OCI-LY1 (cell line): ENCODE data around the gene SLC35F3.

Experiments used
- H2AFZ ChIP-seq: fragments of 200-600 bp; sonication (generic), shearing (Covaris generic); 2 replicates; pipeline ENCODE4 v1.6.0; 2014; ENCODE audit warnings: antibody characterized with exemption, mild to moderate bottlenecking, low read length
- H3F3A ChIP-seq: fragments of 200-600 bp; sonication (generic), shearing (Covaris generic); 2 replicates; pipeline ENCODE4 v1.6.0; 2014; ENCODE audit warnings: mild to moderate bottlenecking, antibody characterized with exemption, low read length, moderate library complexity; ENCODE audit not compliant: insufficient read depth
- H3K27ac ChIP-seq: fragments of 200-600 bp; sonication (generic); 2 replicates; pipeline ENCODE4 v1.5.1; 2014; ENCODE audit warnings: low read length, mixed run types, mild to moderate bottlenecking, low read depth; ENCODE audit not compliant: poor library complexity, severe bottlenecking
- H3K27me3 ChIP-seq: fragments of 200-600 bp; sonication (generic); 2 replicates; pipeline ENCODE4 v1.6.0; 2014; ENCODE audit warnings: antibody characterized with exemption, mild to moderate bottlenecking, low read length, moderate library complexity; ENCODE audit not compliant: insufficient read depth
- H3K36me3 ChIP-seq: fragments of 200-600 bp; sonication (generic); 2 replicates; pipeline ENCODE4 v1.6.1; 2014; ENCODE audit warnings: mild to moderate bottlenecking, antibody characterized with exemption, low read length, moderate library complexity, mixed read lengths; ENCODE audit not compliant: insufficient read depth
- H3K4me1 ChIP-seq: fragments of 200-600 bp; sonication (generic); 2 replicates; pipeline ENCODE4 v1.5.1; 2014; ENCODE audit warnings: mild to moderate bottlenecking, low read length, moderate library complexity; ENCODE audit not compliant: insufficient read depth, severe bottlenecking
- H3K4me2 ChIP-seq: fragments of 200-600 bp; sonication (generic), shearing (Covaris generic); 2 replicates; pipeline ENCODE4 v1.6.1; 2014; ENCODE audit warnings: low read length
- H3K4me3 ChIP-seq: fragments of 200-600 bp; sonication (generic); 2 replicates; pipeline ENCODE4 v1.5.1; 2014; ENCODE audit warnings: low read length, low read depth, mild to moderate bottlenecking, mixed read lengths; ENCODE audit not compliant: poor library complexity, severe bottlenecking
- H3K79me2 ChIP-seq: fragments of 200-600 bp; shearing (Covaris generic); 2 replicates; pipeline ENCODE4 v1.6.1; 2016; ENCODE audit warnings: mixed run types, low read length, mixed read lengths; ENCODE audit not compliant: insufficient read depth
- H3K9ac ChIP-seq: fragments of 200-600 bp; sonication (generic), shearing (Covaris generic); 2 replicates; pipeline ENCODE4 v1.6.1; 2014; ENCODE audit warnings: mild to moderate bottlenecking, low read length, mixed read lengths
- H3K9me2 ChIP-seq: fragments of 200-600 bp; sonication (generic), shearing (Covaris generic); 2 replicates; pipeline ENCODE4 v1.6.1; 2014; ENCODE audit warnings: low read depth, mild to moderate bottlenecking, low read length, mixed read lengths
- H3K9me3 ChIP-seq: fragments of 200-600 bp; shearing (Covaris generic); 2 replicates; pipeline ENCODE4 v1.6.1; 2014; ENCODE audit warnings: low read length, mixed read lengths
- H4K20me1 ChIP-seq: fragments of 200-600 bp; sonication (generic), shearing (Covaris generic); 2 replicates; pipeline ENCODE4 v1.6.0; 2016; ENCODE audit warnings: mild to moderate bottlenecking, low read length; ENCODE audit not compliant: insufficient read depth
- EZH2 ChIP-seq: fragments of 200-600 bp; sonication (generic), shearing (Covaris generic); IDR thresholded peaks from 2 replicates; pipeline ENCODE4 v1.8.0; 2017; ENCODE audit warnings: borderline replicate concordance, mixed run types, mild to moderate bottlenecking, antibody characterized with exemption, low read length, moderate library complexity, mixed read lengths
- TF ChIP-seq, protein P1 (sequence below): fragments of 200-600 bp; sonication (generic), shearing (Covaris generic); IDR thresholded peaks from 2 replicates; pipeline ENCODE4 v1.5.1; 2017; ENCODE audit warnings: mild to moderate bottlenecking, antibody characterized with exemption, low read length, moderate library complexity, mixed read lengths

Gene SLC35F3

GRCh38 chr1:234258071-234258470, 353.6 kb downstream of the SLC35F3 start:
- Histone ChIP-seq H4K20me1 (no peaks in the 10 kb centered on the region), H3K79me2 (no peaks in the 10 kb centered on the region), H3K4me2 (no peak overlapping the region), H3K9ac (no peak overlapping the region), H2AFZ (no peak overlapping the region), H3K27me3 (peaks cover 6% of the 10 kb centered on the region; the same call in 1 of the 2 replicates), H3K9me3 (no peaks in the 10 kb centered on the region), H3K4me3 (no peak overlapping the region), H3K9me2 (no peaks in the 10 kb centered on the region), H3K36me3 (no peaks in the 10 kb centered on the region), H3F3A (no peaks in the 10 kb centered on the region), H3K27ac (no peak overlapping the region), H3K4me1 (no peaks in the 10 kb centered on the region)
- TF ChIP-seq, protein P1, sequence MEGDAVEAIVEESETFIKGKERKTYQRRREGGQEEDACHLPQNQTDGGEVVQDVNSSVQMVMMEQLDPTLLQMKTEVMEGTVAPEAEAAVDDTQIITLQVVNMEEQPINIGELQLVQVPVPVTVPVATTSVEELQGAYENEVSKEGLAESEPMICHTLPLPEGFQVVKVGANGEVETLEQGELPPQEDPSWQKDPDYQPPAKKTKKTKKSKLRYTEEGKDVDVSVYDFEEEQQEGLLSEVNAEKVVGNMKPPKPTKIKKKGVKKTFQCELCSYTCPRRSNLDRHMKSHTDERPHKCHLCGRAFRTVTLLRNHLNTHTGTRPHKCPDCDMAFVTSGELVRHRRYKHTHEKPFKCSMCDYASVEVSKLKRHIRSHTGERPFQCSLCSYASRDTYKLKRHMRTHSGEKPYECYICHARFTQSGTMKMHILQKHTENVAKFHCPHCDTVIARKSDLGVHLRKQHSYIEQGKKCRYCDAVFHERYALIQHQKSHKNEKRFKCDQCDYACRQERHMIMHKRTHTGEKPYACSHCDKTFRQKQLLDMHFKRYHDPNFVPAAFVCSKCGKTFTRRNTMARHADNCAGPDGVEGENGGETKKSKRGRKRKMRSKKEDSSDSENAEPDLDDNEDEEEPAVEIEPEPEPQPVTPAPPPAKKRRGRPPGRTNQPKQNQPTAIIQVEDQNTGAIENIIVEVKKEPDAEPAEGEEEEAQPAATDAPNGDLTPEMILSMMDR, result no peak
- no peak for TF ChIP-seq EZH2

GRCh38 chr1:234260578-234260977, 356.1 kb downstream of the SLC35F3 start:
- Histone ChIP-seq H3F3A (no peaks in the 10 kb centered on the region), H3K27me3 (peaks cover 6% of the 10 kb centered on the region; the same call in 1 of the 2 replicates), H3K4me3 (no peak overlapping the region), H3K9me3 (no peaks in the 10 kb centered on the region), H3K4me1 (no peaks in the 10 kb centered on the region), H2AFZ (no peak overlapping the region), H3K27ac (no peak overlapping the region), H3K9ac (no peak overlapping the region), H3K36me3 (no peaks in the 10 kb centered on the region), H3K9me2 (no peaks in the 10 kb centered on the region), H3K79me2 (no peaks in the 10 kb centered on the region), H4K20me1 (no peaks in the 10 kb centered on the region), H3K4me2 (no peak overlapping the region)
- no peak for TF ChIP-seq EZH2
- TF ChIP-seq, protein P1, result no peak

GRCh38 chr1:234261545-234261944, 357.1 kb downstream of the SLC35F3 start:
- Histone ChIP-seq H2AFZ (no peak overlapping the region), H3K79me2 (no peaks in the 10 kb centered on the region), H3K4me1 (no peaks in the 10 kb centered on the region), H3F3A (no peaks in the 10 kb centered on the region), H3K36me3 (no peaks in the 10 kb centered on the region), H3K9me3 (no peaks in the 10 kb centered on the region), H3K4me2 (no peak overlapping the region), H3K4me3 (no peak overlapping the region), H3K27ac (no peak overlapping the region), H3K9ac (no peak overlapping the region), H4K20me1 (no peaks in the 10 kb centered on the region), H3K9me2 (no peaks in the 10 kb centered on the region), H3K27me3 (peaks cover 6% of the 10 kb centered on the region; the same call in 1 of the 2 replicates)
- no peak for TF ChIP-seq EZH2
- TF ChIP-seq, protein P1, result no peak
